ENCODE measurements around the gene ARF6.
"Not testable (repeated sequence)": the region's sequence is repeated elsewhere in the genome, so short reads cannot be mapped to it uniquely, and the experiment has no call there.

GRCh38 chr14:49873548-49873947 is 19.3 kb upstream of the ARF6 start:
- not testable (repeated sequence) for TF ChIP-seq ISL1 (CRISPR knock-in tag; IDR thresholded peaks at IDR 0.05); ZFP30 (CRISPR knock-in tag; IDR thresholded peaks at IDR 0.05); PATZ1 (CRISPR knock-in tag; IDR thresholded peaks at IDR 0.05; ENCODE audit: borderline replicate concordance); ARNTL (CRISPR knock-in tag; IDR thresholded peaks at IDR 0.05; ENCODE audit: borderline replicate concordance, low read depth); PPARA (CRISPR knock-in tag; IDR thresholded peaks at IDR 0.05; ENCODE audit: borderline replicate concordance)
